ENCODE data around the gene SYNPO.

SYNPO gene

GRCh38 chr5:150618163-150618562 is 22.3 kb upstream of the SYNPO start:
- DNase-seq (ENCODE audit: low read depth) = peak; percentile 67
- no peak overlapping the region for H3K4me3 ChIP-seq (replicated peaks; ENCODE audit: low read depth, low read length)
- no peak for TF ChIP-seq CTCF (IDR thresholded peaks at IDR 0.05; ENCODE audit: low read length, missing control alignments)

- no peak overlapping the region for H3K4me3 ChIP-seq (replicated peaks; ENCODE audit: low read depth, low read length)
- no peak for TF ChIP-seq CTCF (IDR thresholded peaks at IDR 0.05; ENCODE audit: low read length, missing control alignments)
- DNase-seq (ENCODE audit: low read depth) = peak; percentile 92
These were observed 21.7 kb upstream of the SYNPO start for GRCh38 chr5:150618588-150619281.

GRCh38 chr5:150619359-150620230 is 20.9 kb upstream of the SYNPO start:
- H3K4me3 ChIP-seq (replicated peaks; ENCODE audit: low read depth, low read length) = no peak overlapping the region
- DNase-seq (ENCODE audit: low read depth) = peak; percentile 91
- TF ChIP-seq CTCF (IDR thresholded peaks at IDR 0.05; ENCODE audit: low read length, missing control alignments) = no peak

- TF ChIP-seq CTCF (IDR thresholded peaks at IDR 0.05; ENCODE audit: low read length, missing control alignments) = no peak
These were observed 19.2 kb upstream of the SYNPO start for GRCh38 chr5:150621301-150621700.

GRCh38 chr5:150622157-150622556 is 18.3 kb upstream of the SYNPO start:
- TF ChIP-seq CTCF (IDR thresholded peaks at IDR 0.05; ENCODE audit: low read length, missing control alignments) = no peak
- no peak overlapping the region for H3K4me3 ChIP-seq (replicated peaks; ENCODE audit: low read depth, low read length)
- no peak for DNase-seq (ENCODE audit: low read depth)

More at GRCh38 chr5:150621301-150621700, 19.2 kb upstream of the SYNPO start:
- H3K4me3 ChIP-seq (replicated peaks; ENCODE audit: low read depth, low read length) = no peak overlapping the region
- DNase-seq (ENCODE audit: low read depth) = no peak

- no peak for DNase-seq (ENCODE audit: low read depth)
- no peak overlapping the region for H3K4me3 ChIP-seq (replicated peaks; ENCODE audit: low read depth, low read length)
- TF ChIP-seq CTCF (IDR thresholded peaks at IDR 0.05; ENCODE audit: low read length, missing control alignments) = no peak
These were observed 17.1 kb upstream of the SYNPO start for GRCh38 chr5:150623152-150623877.
